Kidney (tissue), 14 donors: ENCODE data around the gene TENT4B. TPM values are rescaled to one million over a fixed set of nuclear protein-coding genes. Genes with fewer than 3 reads are reported as not detected.

Experiments
- DNase-seq, 5 donors: peaks; one replicate each; pipeline ENCODE4 v3.0.0-alpha.2; 2013 to 2020
- FAIRE-seq: peaks from 2 replicates; lab custom pipeline; 2012; peaks lifted over from hg19 to GRCh38; lab: Jason Lieb, UNC
- H3K27ac ChIP-seq, 2 donors: one replicate each; pipeline ENCODE4 v1.7.0; 2013; ENCODE audit warnings: low read depth in 2 of 2, low read length in 2 of 2, inconsistent platforms in 1 of 2
- H3K27me3 ChIP-seq: one replicate; pipeline ENCODE4 v1.7.1; 2013; ENCODE audit warnings: low read length, inconsistent platforms; ENCODE audit not compliant: control insufficient read depth, insufficient read depth
- H3K36me3 ChIP-seq, 3 donors: one replicate each; pipeline versions ENCODE4 v1.7.0 to v1.7.1; 2013; ENCODE audit warnings: low read length in 3 of 3, control low read depth in 1 of 3, inconsistent platforms in 1 of 3; ENCODE audit not compliant: insufficient read depth in 3 of 3, control insufficient read depth in 2 of 3
- H3K4me1 ChIP-seq, 3 donors: one replicate each; pipeline versions ENCODE4 v1.7.0 to v1.7.1; 2013; ENCODE audit warnings: low read length in 3 of 3, inconsistent platforms in 1 of 3, low read depth in 1 of 3; ENCODE audit not compliant: control insufficient read depth in 2 of 3, insufficient read depth in 2 of 3
- H3K4me3 ChIP-seq, 3 donors: one replicate each; pipeline versions ENCODE4 v1.7.0 to v1.8.1; 2013; ENCODE audit warnings: low read length in 3 of 3, control low read depth in 1 of 3, inconsistent platforms in 1 of 3
- H3K9ac ChIP-seq, 3 donors: one replicate each; pipeline versions ENCODE4 v1.7.0 to v1.7.1; 2013; ENCODE audit warnings: low read length in 3 of 3, control low read depth in 1 of 3, inconsistent platforms in 1 of 3
- H3K9me3 ChIP-seq, 3 donors: one replicate each; pipeline versions ENCODE4 v1.7.0 to v1.7.1; 2013; ENCODE audit warnings: low read length in 3 of 3, control low read depth in 1 of 3, inconsistent platforms in 1 of 3; ENCODE audit not compliant: control insufficient read depth in 2 of 3, insufficient read depth in 1 of 3
- intact Hi-C: fragments of 100-400 bp; cut with DNase I; formaldehyde crosslinking; loops from one replicate; pipeline ENCODE4 v1.11.1; 2022
- polyA plus RNA-seq: library from polyadenylated mRNA; stranded (reverse); fragments of 350-450 nt; fragmentation: Illumina TruSeq; extraction: RNeasy Lipid Tissue Mini Kit (QIAGEN cat#74804); gene quantifications from one replicate; pipeline ENCODE4 v1.2.3, GENCODE V29; 2014; ENCODE audit warnings: low read depth, low replicate concordance; ENCODE audit not compliant: insufficient read depth
- total RNA-seq: library from RNA; stranded (reverse); fragmentation: NEBNext Ultra II Directional; extraction: Animal tissue kit (Norgen Biotek cat#: 25700); gene quantifications from one replicate; pipeline ENCODE4 v1.2.1, GENCODE V29; 2021
- TF ChIP-seq, protein P1 (sequence below): IDR thresholded peaks from 3 replicates; pipeline ENCODE4 v1.5.1; 2012; ENCODE audit warnings: mild to moderate bottlenecking, moderate library complexity, borderline replicate concordance; ENCODE audit not compliant: insufficient read depth; ENCODE audit errors: extremely low read depth
- donor health status: control.
- donor health status: control.
- donor health status: control.
- donor health status: control.
- donor health status: control.
- donor health status: DM: yes; HTN: yes; CAD: no.
- donor health status: Normal renal cell carcinoma (clear cell type).

The TENT4B gene
- total and polyA plus RNA-seq, 2 donors from 2014 or later, result 4.7 to 13.2 TPM

DNA sequence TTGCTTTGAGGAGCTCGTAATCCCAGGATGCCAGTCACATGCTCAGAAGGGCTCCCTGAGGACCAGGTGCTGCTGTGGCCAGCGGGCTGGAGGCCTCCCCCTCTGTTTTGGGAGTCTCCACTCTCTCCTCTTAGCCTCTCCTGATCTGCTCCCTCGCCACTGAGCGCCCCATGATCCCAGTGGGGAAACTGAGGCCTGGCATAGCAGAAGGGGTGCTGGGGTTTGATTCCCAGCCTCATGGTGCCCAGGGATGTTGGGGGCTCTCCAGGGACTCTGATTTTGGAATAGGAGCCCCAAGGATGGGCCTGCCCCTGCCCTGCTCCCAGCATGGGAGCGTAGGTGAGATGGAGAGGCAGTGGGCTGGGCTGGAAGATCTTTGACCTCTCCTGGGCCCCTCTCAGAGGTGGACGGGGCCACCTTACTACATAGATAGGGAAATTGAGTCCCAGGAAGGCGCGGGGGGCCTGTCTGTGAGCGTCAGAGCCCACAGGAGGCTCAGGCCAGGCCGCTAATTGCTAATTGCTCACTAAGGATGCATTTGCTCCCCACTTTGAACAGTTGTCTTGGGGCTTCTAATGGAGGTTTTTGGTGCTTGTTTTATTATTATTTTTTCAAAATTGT, 112.7 kb downstream of the TENT4B start:
- H3K36me3 ChIP-seq, result no peaks in the 10 kb centered on the region
- DNase-seq, result peak in 2 of 5 donors; percentile 54 to 58

DNA sequence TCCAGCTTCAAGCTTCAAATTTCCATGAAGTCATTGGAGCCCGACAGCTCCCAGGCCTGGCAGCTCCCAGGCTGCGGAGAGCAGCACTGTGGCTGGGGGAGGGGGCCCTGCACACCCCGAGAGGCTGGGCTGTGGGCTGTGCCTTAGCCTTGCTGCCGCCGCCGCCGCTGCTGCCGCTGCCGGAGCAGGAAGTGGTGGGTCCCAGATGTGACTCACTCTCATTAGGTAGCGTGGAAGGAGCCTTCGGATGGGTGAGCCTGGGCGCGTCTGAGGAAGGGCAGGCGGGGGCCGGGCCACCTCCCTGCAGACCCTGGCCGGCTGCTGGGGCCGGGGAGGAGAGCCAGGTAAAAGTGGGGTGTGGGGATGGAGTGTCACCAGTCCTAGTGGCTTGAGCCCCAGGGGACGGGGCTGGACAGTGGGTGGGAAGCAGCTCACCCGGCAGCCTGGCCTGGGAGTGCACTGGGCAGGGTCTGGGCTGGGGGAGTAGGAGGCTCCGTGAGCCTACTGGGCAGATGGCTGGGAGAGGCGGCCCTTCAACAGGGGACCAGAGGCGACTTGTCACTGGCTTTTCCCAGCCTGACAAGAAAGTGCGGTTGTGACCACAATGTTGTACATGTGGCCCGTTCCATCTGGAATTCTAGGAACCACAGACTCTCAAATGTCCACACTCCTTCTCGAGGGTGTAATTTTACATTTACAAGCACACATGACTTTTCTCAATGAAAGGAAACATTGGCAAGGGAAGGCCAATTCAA, 113.4 kb downstream of the TENT4B start, which contains the start of gene ADCY7:
Gene ADCY7, plus strand, starts transcription at position 215 of the 755 bp plus-strand sequence. CDS start 21,629 bp downstream, outside the sequence.
- FAIRE-seq (no peak), DNase-seq (peak; percentile 77 to 92 (median 85))
- no peaks in the 10 kb centered on the region for H3K27me3 ChIP-seq
- no peaks in the 10 kb centered on the region for H3K36me3 ChIP-seq
- peak within 1 kb of the TSS in 1 of 2 donors; percentile 27 for H3K27ac ChIP-seq
- TF ChIP-seq, protein P1, sequence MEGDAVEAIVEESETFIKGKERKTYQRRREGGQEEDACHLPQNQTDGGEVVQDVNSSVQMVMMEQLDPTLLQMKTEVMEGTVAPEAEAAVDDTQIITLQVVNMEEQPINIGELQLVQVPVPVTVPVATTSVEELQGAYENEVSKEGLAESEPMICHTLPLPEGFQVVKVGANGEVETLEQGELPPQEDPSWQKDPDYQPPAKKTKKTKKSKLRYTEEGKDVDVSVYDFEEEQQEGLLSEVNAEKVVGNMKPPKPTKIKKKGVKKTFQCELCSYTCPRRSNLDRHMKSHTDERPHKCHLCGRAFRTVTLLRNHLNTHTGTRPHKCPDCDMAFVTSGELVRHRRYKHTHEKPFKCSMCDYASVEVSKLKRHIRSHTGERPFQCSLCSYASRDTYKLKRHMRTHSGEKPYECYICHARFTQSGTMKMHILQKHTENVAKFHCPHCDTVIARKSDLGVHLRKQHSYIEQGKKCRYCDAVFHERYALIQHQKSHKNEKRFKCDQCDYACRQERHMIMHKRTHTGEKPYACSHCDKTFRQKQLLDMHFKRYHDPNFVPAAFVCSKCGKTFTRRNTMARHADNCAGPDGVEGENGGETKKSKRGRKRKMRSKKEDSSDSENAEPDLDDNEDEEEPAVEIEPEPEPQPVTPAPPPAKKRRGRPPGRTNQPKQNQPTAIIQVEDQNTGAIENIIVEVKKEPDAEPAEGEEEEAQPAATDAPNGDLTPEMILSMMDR, result no peak
- H3K9me3 ChIP-seq, result no peaks in the 10 kb centered on the region
- H3K4me1 ChIP-seq, result peaks cover 0 to 2% (median 0%) of the 10 kb centered on the region in 3 donors
- no peak within 1 kb of the TSS for H3K9ac ChIP-seq
- H3K4me3 ChIP-seq, result no peak within 1 kb of the TSS
- intact Hi-C loops, result no loop called here

More for the DNA sequence above, 112.7 kb downstream of the TENT4B start:
- Histone ChIP-seq H3K27me3 (no peaks in the 10 kb centered on the region), H3K27ac (no peak overlapping the region), H3K4me3 (no peak overlapping the region), H3K9ac (no peak overlapping the region), H3K4me1 (peaks cover 0 to 2% (median 0%) of the 10 kb centered on the region in 3 donors), H3K9me3 (no peaks in the 10 kb centered on the region)
- intact Hi-C loops, result no loop called here
- TF ChIP-seq, protein P1, result no peak
- no peak for FAIRE-seq

DNA sequence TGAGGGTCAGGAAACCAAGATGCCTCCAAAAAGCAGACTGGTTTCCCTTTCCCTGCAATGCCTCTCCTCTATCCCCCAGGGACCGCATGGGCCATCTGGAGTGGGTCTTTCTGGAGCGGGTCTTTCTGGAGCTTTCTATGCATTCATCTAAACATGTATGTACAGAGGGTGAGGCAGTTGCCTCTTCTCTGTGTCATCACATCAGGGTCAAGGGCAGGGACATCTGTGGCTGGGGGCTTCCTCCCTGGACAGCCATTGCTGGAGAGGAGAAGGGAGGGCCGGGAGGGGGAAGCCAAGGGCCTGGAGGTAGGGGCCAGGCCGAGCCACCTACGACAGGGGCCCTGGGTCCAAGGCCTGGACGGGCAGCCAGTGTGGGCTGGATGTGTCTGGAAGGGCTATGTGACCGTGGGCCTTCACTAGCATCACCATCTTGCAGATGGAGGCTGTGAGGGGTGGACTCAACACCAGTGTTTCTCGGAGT, 114.1 kb downstream of the TENT4B start:
- Histone ChIP-seq H3K27me3 (no peaks in the 10 kb centered on the region), H3K27ac (peak overlapping the region in 1 of 2 donors; percentile 27), H3K4me1 (peaks cover 0 to 2% (median 0%) of the 10 kb centered on the region in 3 donors), H3K4me3 (no peak overlapping the region), H3K36me3 (no peaks in the 10 kb centered on the region), H3K9me3 (no peaks in the 10 kb centered on the region), H3K9ac (no peak overlapping the region)
- FAIRE-seq (no peak), DNase-seq (peak in 1 of 5 donors; percentile 75)
- TF ChIP-seq, protein P1, result no peak
- intact Hi-C loops, result no loop called here
